C4-2B (cell line): Measurements from ENCODE around the gene TAS1R3.

Experiments
- ZFX ChIP-seq: fragments of 450-650 bp; IDR thresholded peaks from 2 replicates; pipeline ENCODE4 v1.6.1; 2017
- TF ChIP-seq, protein P1 (sequence below): fragments of 450-650 bp; conservative IDR thresholded peaks from 2 replicates; pipeline ENCODE4 v1.5.1; 2017; ENCODE audit warnings: mild to moderate bottlenecking

DNA sequence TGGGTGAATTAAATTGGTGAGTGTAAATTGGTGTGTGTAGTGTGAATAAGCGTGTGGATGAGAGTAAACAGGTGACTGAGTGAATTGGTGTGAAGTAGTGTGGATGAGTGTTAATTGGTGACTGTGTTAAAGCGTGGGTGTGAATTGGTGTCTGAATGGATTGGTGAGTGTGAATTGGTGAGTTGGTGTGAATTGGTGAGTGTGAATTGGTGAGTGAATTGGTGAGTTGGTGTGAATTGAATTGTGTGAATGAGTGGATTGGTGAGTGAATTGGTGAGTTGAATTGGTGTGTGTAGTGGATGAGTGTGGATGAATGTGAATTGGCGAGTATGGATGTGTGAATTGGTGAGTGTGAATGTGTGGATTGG is 35.6 kb downstream of the TAS1R3 start:
- TF ChIP-seq, protein P1, sequence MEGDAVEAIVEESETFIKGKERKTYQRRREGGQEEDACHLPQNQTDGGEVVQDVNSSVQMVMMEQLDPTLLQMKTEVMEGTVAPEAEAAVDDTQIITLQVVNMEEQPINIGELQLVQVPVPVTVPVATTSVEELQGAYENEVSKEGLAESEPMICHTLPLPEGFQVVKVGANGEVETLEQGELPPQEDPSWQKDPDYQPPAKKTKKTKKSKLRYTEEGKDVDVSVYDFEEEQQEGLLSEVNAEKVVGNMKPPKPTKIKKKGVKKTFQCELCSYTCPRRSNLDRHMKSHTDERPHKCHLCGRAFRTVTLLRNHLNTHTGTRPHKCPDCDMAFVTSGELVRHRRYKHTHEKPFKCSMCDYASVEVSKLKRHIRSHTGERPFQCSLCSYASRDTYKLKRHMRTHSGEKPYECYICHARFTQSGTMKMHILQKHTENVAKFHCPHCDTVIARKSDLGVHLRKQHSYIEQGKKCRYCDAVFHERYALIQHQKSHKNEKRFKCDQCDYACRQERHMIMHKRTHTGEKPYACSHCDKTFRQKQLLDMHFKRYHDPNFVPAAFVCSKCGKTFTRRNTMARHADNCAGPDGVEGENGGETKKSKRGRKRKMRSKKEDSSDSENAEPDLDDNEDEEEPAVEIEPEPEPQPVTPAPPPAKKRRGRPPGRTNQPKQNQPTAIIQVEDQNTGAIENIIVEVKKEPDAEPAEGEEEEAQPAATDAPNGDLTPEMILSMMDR, result no peak
- no peak for TF ChIP-seq ZFX
